ENCODE measurements around the gene DGLUCY. TPM values are rescaled to one million over a fixed set of nuclear protein-coding genes. Genes with fewer than 3 reads are reported as not detected.

The DGLUCY gene
- total RNA-seq, 1 donor from 2014 or later, result 8.3 TPM

GRCh38 chr14:91254461-91254860 is 140.6 kb downstream of the DGLUCY start:
- no peak for DNase-seq
- no peak for TF ChIP-seq CTCF (IDR thresholded peaks at IDR 0.05; ENCODE audit: partially characterized antibody, unreplicated experiment)
- H3K27ac Mint-ChIP-seq (ENCODE audit: unreplicated experiment), result no peak overlapping the region
- no peaks in the 10 kb centered on the region for H3K36me3 Mint-ChIP-seq (ENCODE audit: unreplicated experiment)
- peaks cover 2% of the 10 kb centered on the region for H3K9me3 Mint-ChIP-seq (ENCODE audit: unreplicated experiment)
- H3K27me3 Mint-ChIP-seq (ENCODE audit: unreplicated experiment), result peaks cover 12% of the 10 kb centered on the region
- H3K4me1 Mint-ChIP-seq (ENCODE audit: low read depth, unreplicated experiment), result peaks cover 7% of the 10 kb centered on the region
- peak overlapping the region; percentile 64 for H3K4me3 Mint-ChIP-seq (ENCODE audit: unreplicated experiment)

GRCh38 chr14:91255026-91255695 is 141.3 kb downstream of the DGLUCY start:
- Mint-ChIP-seq H3K27me3 (ENCODE audit: unreplicated experiment) (peaks cover 12% of the 10 kb centered on the region), H3K36me3 (ENCODE audit: unreplicated experiment) (no peaks in the 10 kb centered on the region), H3K4me3 (ENCODE audit: unreplicated experiment) (no peak overlapping the region), H3K9me3 (ENCODE audit: unreplicated experiment) (peaks cover 2% of the 10 kb centered on the region), H3K4me1 (ENCODE audit: low read depth, unreplicated experiment) (peaks cover 3% of the 10 kb centered on the region), H3K27ac (ENCODE audit: unreplicated experiment) (no peak overlapping the region)
- DNase-seq, result no peak
- no peak for TF ChIP-seq CTCF (IDR thresholded peaks at IDR 0.05; ENCODE audit: partially characterized antibody, unreplicated experiment)

- no peak for TF ChIP-seq CTCF (IDR thresholded peaks at IDR 0.05; ENCODE audit: partially characterized antibody, unreplicated experiment)
- no peak for DNase-seq
- Mint-ChIP-seq H3K4me1 (ENCODE audit: low read depth, unreplicated experiment) (no peaks in the 10 kb centered on the region), H3K9me3 (ENCODE audit: unreplicated experiment) (peaks cover 5% of the 10 kb centered on the region), H3K4me3 (ENCODE audit: unreplicated experiment) (no peak overlapping the region), H3K27me3 (ENCODE audit: unreplicated experiment) (peaks cover 12% of the 10 kb centered on the region), H3K27ac (ENCODE audit: unreplicated experiment) (no peak overlapping the region), H3K36me3 (ENCODE audit: unreplicated experiment) (no peaks in the 10 kb centered on the region)
These were observed 142.8 kb downstream of the DGLUCY start for GRCh38 chr14:91256661-91257060.

- TF ChIP-seq CTCF (IDR thresholded peaks at IDR 0.05; ENCODE audit: partially characterized antibody, unreplicated experiment), result no peak
- H3K4me3 Mint-ChIP-seq (ENCODE audit: unreplicated experiment), result no peak overlapping the region
- peaks cover 11% of the 10 kb centered on the region for H3K27me3 Mint-ChIP-seq (ENCODE audit: unreplicated experiment)
- no peaks in the 10 kb centered on the region for H3K4me1 Mint-ChIP-seq (ENCODE audit: low read depth, unreplicated experiment)
- H3K9me3 Mint-ChIP-seq (ENCODE audit: unreplicated experiment), result peaks cover 5% of the 10 kb centered on the region
- H3K27ac Mint-ChIP-seq (ENCODE audit: unreplicated experiment), result no peak overlapping the region
- no peak for DNase-seq
- no peaks in the 10 kb centered on the region for H3K36me3 Mint-ChIP-seq (ENCODE audit: unreplicated experiment)
These were observed 143.6 kb downstream of the DGLUCY start for GRCh38 chr14:91257328-91258010.

- peaks cover 12% of the 10 kb centered on the region for H3K27me3 Mint-ChIP-seq (ENCODE audit: unreplicated experiment)
These were observed 144.2 kb downstream of the DGLUCY start for GRCh38 chr14:91258011-91258618.

More at GRCh38 chr14:91258011-91258618, 144.2 kb downstream of the DGLUCY start:
- TF ChIP-seq CTCF (IDR thresholded peaks at IDR 0.05; ENCODE audit: partially characterized antibody, unreplicated experiment), result no peak
- Mint-ChIP-seq H3K36me3 (ENCODE audit: unreplicated experiment) (no peaks in the 10 kb centered on the region), H3K4me3 (ENCODE audit: unreplicated experiment) (no peak overlapping the region), H3K27ac (ENCODE audit: unreplicated experiment) (no peak overlapping the region), H3K4me1 (ENCODE audit: low read depth, unreplicated experiment) (no peaks in the 10 kb centered on the region), H3K9me3 (ENCODE audit: unreplicated experiment) (peaks cover 5% of the 10 kb centered on the region)
- no peak for DNase-seq

Measured in glutamatergic neuron (in vitro differentiated cells).